ENCODE data around the gene STRN4.
"Not testable (repeated sequence)": the region's sequence is repeated elsewhere in the genome, so short reads cannot be mapped to it uniquely, and the experiment has no call there.

Gene STRN4

DNA sequence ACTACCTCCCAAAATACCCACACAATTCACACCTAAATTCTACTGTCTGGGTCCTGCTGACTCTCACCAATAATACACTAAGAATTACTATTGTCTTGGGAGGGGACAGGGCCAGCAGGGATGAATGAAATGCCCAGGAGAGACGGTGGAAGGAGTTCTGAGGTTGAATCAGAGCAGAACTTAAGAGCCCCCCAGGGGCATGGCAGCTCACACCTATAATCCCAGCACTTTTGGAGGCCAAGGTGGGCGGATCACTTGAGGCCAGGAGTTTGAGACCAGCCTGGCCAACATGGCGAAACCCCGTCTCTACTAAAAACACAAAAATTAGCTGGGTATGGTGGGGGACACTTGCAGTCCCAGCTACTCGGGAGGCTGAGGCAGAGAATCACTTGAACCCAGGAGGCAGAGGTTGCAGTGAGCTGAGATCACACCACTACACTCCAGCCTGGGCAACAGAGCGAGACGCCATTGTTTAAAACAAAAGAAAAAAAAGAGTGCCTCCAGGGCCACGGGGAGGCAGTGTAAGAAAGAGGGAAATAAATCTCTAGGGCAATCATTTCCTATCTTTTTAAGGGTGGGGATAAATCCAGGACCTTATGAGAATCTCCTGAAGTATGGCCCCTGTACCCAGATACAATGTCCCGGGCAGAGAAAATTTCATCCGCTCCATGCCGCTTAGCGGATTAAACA is 31.9 kb upstream of the STRN4 start:
- not testable (repeated sequence) for ATAC-seq

DNA sequence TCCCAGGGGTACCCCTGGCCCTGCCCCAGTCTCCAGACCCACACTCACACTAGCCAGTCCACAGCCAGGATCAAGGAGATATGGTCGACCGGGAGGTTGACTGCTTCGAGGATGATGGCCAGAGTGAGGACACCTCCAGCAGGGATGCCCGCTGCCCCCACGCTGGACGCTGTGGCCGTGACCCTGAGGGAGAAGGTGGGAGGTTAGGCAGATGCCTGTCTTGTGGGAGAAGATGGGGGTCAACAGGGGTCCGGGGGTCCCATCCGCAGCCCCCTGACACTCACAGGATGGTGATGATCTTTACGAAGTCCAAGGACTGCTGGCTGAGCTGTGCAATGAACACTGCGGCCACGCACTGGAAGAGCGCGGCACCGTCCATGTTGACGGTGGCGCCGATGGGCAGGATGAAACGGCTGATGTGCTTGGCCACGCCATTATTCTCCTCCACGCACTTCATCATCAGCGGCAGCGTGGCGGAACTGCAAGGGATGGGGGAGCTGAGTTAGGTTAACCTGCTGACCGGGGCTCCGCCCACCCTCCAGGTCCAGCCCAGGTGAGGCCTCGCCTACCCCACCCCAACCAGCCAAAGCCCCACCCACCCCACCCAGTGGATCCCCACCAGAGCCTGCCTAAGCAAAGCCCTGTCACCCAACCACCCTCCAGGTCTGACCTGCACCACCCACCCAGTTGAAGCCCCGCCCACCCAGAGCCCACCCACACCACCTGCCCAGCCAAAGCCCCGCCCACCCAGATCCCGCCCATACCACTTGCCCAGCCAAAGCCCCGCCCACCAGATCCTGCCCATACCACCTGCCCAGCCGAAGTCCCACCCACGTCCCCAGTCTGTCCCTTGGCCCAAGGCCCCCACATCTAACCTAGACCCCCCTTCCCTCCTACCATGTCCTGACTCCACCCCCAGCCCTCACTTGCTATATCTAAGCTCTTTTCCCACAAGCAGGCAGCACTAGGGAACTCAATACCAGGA is 31.0 kb upstream of the STRN4 start:
- ATAC-seq, result no peak; the same call in 2 of the 3 replicates

DNA sequence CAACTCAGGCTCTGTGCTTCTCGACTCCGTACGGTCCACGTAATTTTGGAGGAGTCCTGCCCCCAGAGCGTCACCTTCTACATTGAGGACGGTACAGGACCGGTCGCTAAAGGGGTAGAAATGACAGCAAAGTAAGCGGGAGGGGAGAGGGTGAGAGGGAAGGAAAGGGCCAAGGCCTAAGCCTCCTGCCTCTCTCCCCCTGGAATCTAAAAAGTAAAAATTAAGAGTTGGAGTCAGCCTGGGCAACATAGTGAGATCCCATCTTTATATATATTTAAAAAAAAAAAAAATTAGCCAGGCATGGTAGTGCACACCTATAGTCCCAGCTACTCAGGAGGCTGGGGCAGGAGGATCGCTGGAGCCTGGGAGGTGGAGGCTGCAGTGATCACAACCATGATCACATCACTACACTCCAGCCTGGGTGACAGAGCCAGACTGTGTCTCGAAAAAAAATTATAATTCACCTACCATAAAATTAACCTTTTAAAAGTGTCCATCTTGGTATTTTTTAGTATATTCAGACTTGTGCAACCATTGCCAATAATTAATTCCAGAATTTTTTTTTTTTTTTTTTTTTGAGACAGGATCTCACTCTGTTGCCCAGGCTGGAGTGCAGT is 29.5 kb upstream of the STRN4 start:
- TF ChIP-seq ZNF8 (CRISPR knock-in tag; IDR thresholded peaks at IDR 0.05) (no peak), ZNF70 (CRISPR knock-in tag; IDR thresholded peaks at IDR 0.05) (no peak), RARB (CRISPR knock-in tag; IDR thresholded peaks at IDR 0.05) (no peak), TSHZ2 (CRISPR knock-in tag; IDR thresholded peaks at IDR 0.05) (no peak), ZNF565 (CRISPR knock-in tag; conservative IDR thresholded peaks at IDR 0.05; ENCODE audit: low read depth) (no peak)
- no peak for ATAC-seq

More for the DNA sequence above, 31.0 kb upstream of the STRN4 start:
- TF ChIP-seq, protein P1, sequence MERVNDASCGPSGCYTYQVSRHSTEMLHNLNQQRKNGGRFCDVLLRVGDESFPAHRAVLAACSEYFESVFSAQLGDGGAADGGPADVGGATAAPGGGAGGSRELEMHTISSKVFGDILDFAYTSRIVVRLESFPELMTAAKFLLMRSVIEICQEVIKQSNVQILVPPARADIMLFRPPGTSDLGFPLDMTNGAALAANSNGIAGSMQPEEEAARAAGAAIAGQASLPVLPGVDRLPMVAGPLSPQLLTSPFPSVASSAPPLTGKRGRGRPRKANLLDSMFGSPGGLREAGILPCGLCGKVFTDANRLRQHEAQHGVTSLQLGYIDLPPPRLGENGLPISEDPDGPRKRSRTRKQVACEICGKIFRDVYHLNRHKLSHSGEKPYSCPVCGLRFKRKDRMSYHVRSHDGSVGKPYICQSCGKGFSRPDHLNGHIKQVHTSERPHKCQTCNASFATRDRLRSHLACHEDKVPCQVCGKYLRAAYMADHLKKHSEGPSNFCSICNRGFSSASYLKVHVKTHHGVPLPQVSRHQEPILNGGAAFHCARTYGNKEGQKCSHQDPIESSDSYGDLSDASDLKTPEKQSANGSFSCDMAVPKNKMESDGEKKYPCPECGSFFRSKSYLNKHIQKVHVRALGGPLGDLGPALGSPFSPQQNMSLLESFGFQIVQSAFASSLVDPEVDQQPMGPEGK (CRISPR knock-in tag; IDR thresholded peaks at IDR 0.05; ENCODE audit: borderline replicate concordance), result no peak
- no peak for TF ChIP-seq PPARA (CRISPR knock-in tag; IDR thresholded peaks at IDR 0.05; ENCODE audit: borderline replicate concordance)
- no peak for TF ChIP-seq OSR1 (CRISPR knock-in tag; IDR thresholded peaks at IDR 0.05)
- TF ChIP-seq ARNTL (CRISPR knock-in tag; IDR thresholded peaks at IDR 0.05; ENCODE audit: borderline replicate concordance, low read depth), result no peak
- no peak for TF ChIP-seq ZFP3 (CRISPR knock-in tag; IDR thresholded peaks at IDR 0.05)
- TF ChIP-seq RARB (CRISPR knock-in tag; IDR thresholded peaks at IDR 0.05), result no peak
- TF ChIP-seq TOX (CRISPR knock-in tag; IDR thresholded peaks at IDR 0.05; ENCODE audit: borderline replicate concordance), result no peak
- no peak for TF ChIP-seq BACH2 (CRISPR knock-in tag; IDR thresholded peaks at IDR 0.05; ENCODE audit: borderline replicate concordance)
- TF ChIP-seq ISL1 (CRISPR knock-in tag; IDR thresholded peaks at IDR 0.05), result no peak
- TF ChIP-seq CSRNP3 (CRISPR knock-in tag; IDR thresholded peaks at IDR 0.05), result no peak
- no peak for TF ChIP-seq TCF4 (CRISPR knock-in tag; IDR thresholded peaks at IDR 0.05; ENCODE audit: borderline replicate concordance)
- no peak for TF ChIP-seq ZC3H10 (CRISPR knock-in tag; IDR thresholded peaks at IDR 0.05)
- TF ChIP-seq TSHZ2 (CRISPR knock-in tag; IDR thresholded peaks at IDR 0.05), result no peak

All from SK-N-SH treated with all-trans-retinoic acid at 6 μM for 48 hours (cell line).